Measurements from ENCODE around the gene CEP112.

DNA sequence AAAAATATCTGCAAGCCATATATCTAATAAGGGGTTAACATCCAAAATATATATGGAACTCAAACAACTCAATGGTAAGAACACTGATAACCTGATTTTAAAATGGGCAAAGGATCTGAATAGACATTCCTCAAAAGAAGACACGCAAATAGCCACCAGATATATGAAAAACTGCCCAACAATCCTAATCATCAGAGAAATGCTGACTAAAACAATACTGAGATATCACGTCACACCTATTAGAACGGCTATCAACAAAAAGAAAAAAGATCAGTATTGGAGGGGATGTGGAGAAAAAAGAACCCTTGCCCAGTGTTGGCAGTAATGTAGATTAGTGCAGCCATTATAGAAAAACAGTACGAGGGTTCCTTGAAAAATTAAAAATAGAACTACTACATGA lies 97.2 kb downstream of the CEP112 start:
- no peak for TF ChIP-seq SRF (IDR thresholded peaks at IDR 0.05; ENCODE audit: low read depth, low read length)
- TF ChIP-seq, protein P1, sequence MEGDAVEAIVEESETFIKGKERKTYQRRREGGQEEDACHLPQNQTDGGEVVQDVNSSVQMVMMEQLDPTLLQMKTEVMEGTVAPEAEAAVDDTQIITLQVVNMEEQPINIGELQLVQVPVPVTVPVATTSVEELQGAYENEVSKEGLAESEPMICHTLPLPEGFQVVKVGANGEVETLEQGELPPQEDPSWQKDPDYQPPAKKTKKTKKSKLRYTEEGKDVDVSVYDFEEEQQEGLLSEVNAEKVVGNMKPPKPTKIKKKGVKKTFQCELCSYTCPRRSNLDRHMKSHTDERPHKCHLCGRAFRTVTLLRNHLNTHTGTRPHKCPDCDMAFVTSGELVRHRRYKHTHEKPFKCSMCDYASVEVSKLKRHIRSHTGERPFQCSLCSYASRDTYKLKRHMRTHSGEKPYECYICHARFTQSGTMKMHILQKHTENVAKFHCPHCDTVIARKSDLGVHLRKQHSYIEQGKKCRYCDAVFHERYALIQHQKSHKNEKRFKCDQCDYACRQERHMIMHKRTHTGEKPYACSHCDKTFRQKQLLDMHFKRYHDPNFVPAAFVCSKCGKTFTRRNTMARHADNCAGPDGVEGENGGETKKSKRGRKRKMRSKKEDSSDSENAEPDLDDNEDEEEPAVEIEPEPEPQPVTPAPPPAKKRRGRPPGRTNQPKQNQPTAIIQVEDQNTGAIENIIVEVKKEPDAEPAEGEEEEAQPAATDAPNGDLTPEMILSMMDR (IDR thresholded peaks at IDR 0.05; ENCODE audit: control extremely low read depth in 1 of 3, insufficient read depth in 1 of 3, low read depth in 1 of 3, low read length in 3 of 3): no peak
- TF ChIP-seq POLR2A (IDR thresholded peaks at IDR 0.05; ENCODE audit: control extremely low read depth in 1 of 2, low read depth in 2 of 2, low read length in 2 of 2): no peak
- no peak for TF ChIP-seq POLR2AphosphoS5 (IDR thresholded peaks at IDR 0.05; ENCODE audit: low read depth, low read length)
- TF ChIP-seq, protein P2, sequence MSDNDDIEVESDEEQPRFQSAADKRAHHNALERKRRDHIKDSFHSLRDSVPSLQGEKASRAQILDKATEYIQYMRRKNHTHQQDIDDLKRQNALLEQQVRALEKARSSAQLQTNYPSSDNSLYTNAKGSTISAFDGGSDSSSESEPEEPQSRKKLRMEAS (IDR thresholded peaks at IDR 0.05): no peak
- TF ChIP-seq SIN3A (conservative IDR thresholded peaks at IDR 0.05 in 1 of 2, IDR thresholded peaks at IDR 0.05 in 1 of 2; ENCODE audit: low read depth in 1 of 2, low read length in 2 of 2): no peak
- TF ChIP-seq GABPA (IDR thresholded peaks at IDR 0.05; ENCODE audit: borderline replicate concordance, insufficient read depth, low read length): no peak
- no peak for TF ChIP-seq MAFK (IDR thresholded peaks at IDR 0.05; ENCODE audit: low read depth, low read length)
- TF ChIP-seq JUN (IDR thresholded peaks at IDR 0.05; ENCODE audit: low read depth, low read length): no peak

Measured in H1 (cell line).